Measurements from ENCODE around the gene ELF2. TPM values are rescaled to one million over a fixed set of nuclear protein-coding genes. Genes with fewer than 3 reads are reported as not detected.

ELF2 gene
- total RNA-seq, 1 donor from 2014 or later: 44.4 TPM

- intact Hi-C loops (cut with DNase I): no loop called here
- TF ChIP-seq POLR2AphosphoS5 (IDR thresholded peaks at IDR 0.05; ENCODE audit: insufficient read depth in 1 of 2, low read depth in 1 of 2): no peak
- no peak for TF ChIP-seq CTCF (IDR thresholded peaks at IDR 0.05)
- no peak for TF ChIP-seq POLR2A (IDR thresholded peaks at IDR 0.05)
- H3K9me3 ChIP-seq: no peaks in the 10 kb centered on the region
- no peaks in the 10 kb centered on the region for H3K27me3 ChIP-seq
- peaks cover 29% of the 10 kb centered on the region for H3K4me1 ChIP-seq
- no peaks in the 10 kb centered on the region for H3K36me3 ChIP-seq
- H3K27ac ChIP-seq: no peak overlapping the region
- DNase-seq (ENCODE audit: extremely low spot score in 2 of 2): no peak
- H3K4me3 ChIP-seq: no peak overlapping the region
Measured at GRCh38 chr4:139144911-139145551, 32.0 kb downstream of the ELF2 start.

- Histone ChIP-seq H3K4me3 (no peak overlapping the region), H3K9me3 (no peaks in the 10 kb centered on the region), H3K4me1 (peaks cover 35% of the 10 kb centered on the region), H3K27me3 (no peaks in the 10 kb centered on the region), H3K36me3 (no peaks in the 10 kb centered on the region), H3K27ac (no peak overlapping the region)
- no peak for DNase-seq (ENCODE audit: extremely low spot score in 2 of 2)
- TF ChIP-seq POLR2A (IDR thresholded peaks at IDR 0.05) (no peak), CTCF (IDR thresholded peaks at IDR 0.05) (no peak), POLR2AphosphoS5 (IDR thresholded peaks at IDR 0.05; ENCODE audit: insufficient read depth in 1 of 2, low read depth in 1 of 2) (no peak)
- intact Hi-C loops (cut with DNase I): no loop called here
Measured at GRCh38 chr4:139144161-139144859, 32.7 kb downstream of the ELF2 start.

- H3K27me3 ChIP-seq: no peaks in the 10 kb centered on the region
- H3K4me1 ChIP-seq: peaks cover 35% of the 10 kb centered on the region
- no peak overlapping the region for H3K27ac ChIP-seq
- DNase-seq (ENCODE audit: extremely low spot score in 2 of 2): no peak
- H3K9me3 ChIP-seq: no peaks in the 10 kb centered on the region
- H3K36me3 ChIP-seq: no peaks in the 10 kb centered on the region
- H3K4me3 ChIP-seq: no peak overlapping the region
- no peak for TF ChIP-seq POLR2A (IDR thresholded peaks at IDR 0.05)
- no peak for TF ChIP-seq POLR2AphosphoS5 (IDR thresholded peaks at IDR 0.05; ENCODE audit: insufficient read depth in 1 of 2, low read depth in 1 of 2)
- no peak for TF ChIP-seq CTCF (IDR thresholded peaks at IDR 0.05)
- intact Hi-C loops (cut with DNase I): no loop called here
Measured at GRCh38 chr4:139142980-139143379, 34.0 kb downstream of the ELF2 start.

GRCh38 chr4:139142087-139142486 is 34.9 kb downstream of the ELF2 start:
- DNase-seq (ENCODE audit: extremely low spot score in 2 of 2): no peak
- no peaks in the 10 kb centered on the region for H3K9me3 ChIP-seq
- H3K36me3 ChIP-seq: peaks cover 0 to 6% of the 10 kb centered on the region in 2 donors
- no peak for TF ChIP-seq POLR2A (IDR thresholded peaks at IDR 0.05)
- no peak for TF ChIP-seq CTCF (IDR thresholded peaks at IDR 0.05)
- no peak for TF ChIP-seq POLR2AphosphoS5 (IDR thresholded peaks at IDR 0.05; ENCODE audit: insufficient read depth in 1 of 2, low read depth in 1 of 2)
- H3K27ac ChIP-seq: no peak overlapping the region
- no peaks in the 10 kb centered on the region for H3K27me3 ChIP-seq
- peaks cover 35% of the 10 kb centered on the region for H3K4me1 ChIP-seq
- no peak overlapping the region for H3K4me3 ChIP-seq
- intact Hi-C loops (cut with DNase I): no loop called here

- Histone ChIP-seq H3K4me3 (no peak overlapping the region), H3K4me1 (peaks cover 10% of the 10 kb centered on the region), H3K27ac (no peak overlapping the region), H3K27me3 (no peaks in the 10 kb centered on the region), H3K36me3 (peaks cover 0 to 7% of the 10 kb centered on the region in 2 donors), H3K9me3 (no peaks in the 10 kb centered on the region)
- DNase-seq (ENCODE audit: extremely low spot score in 2 of 2): no peak
- intact Hi-C loops (cut with DNase I): no loop called here
- no peak for TF ChIP-seq POLR2A (IDR thresholded peaks at IDR 0.05)
- no peak for TF ChIP-seq POLR2AphosphoS5 (IDR thresholded peaks at IDR 0.05; ENCODE audit: insufficient read depth in 1 of 2, low read depth in 1 of 2)
- no peak for TF ChIP-seq CTCF (IDR thresholded peaks at IDR 0.05)
Measured at GRCh38 chr4:139137763-139138162, 39.3 kb downstream of the ELF2 start.

Data from vagina (tissue), 2 donors.